HUDEP-2 (cell line): Measurements from ENCODE around the gene SF3A2.

ENCODE experiments used
- DNase-seq, 76 experiments: peaks; one replicate each; lab custom pipeline; 2025; ENCODE audit not compliant: unreplicated experiment in 76 of 76; lab: John Stamatoyannopoulos, UW

Gene SF3A2

GRCh38 chr19:2287585-2288337 lies 51.1 kb downstream of the SF3A2 start:
- DNase-seq: no peak

- no peak for DNase-seq
Observed at GRCh38 chr19:2288338-2288817, 51.8 kb downstream of the SF3A2 start.

- no peak for DNase-seq
Observed at GRCh38 chr19:2288818-2289713, 52.4 kb downstream of the SF3A2 start.

GRCh38 chr19:2289714-2290435 lies 53.3 kb downstream of the SF3A2 start:
- peak in 24 of 76 experiments; percentile 7 to 55 (median 34) for DNase-seq

- no peak for DNase-seq
Observed at GRCh38 chr19:2290441-2291184, 54.0 kb downstream of the SF3A2 start.

GRCh38 chr19:2291185-2291751 lies 54.6 kb downstream of the SF3A2 start:
- DNase-seq: no peak

- no peak for DNase-seq
Observed at GRCh38 chr19:2294687-2295335, 58.2 kb downstream of the SF3A2 start.

- no peak for DNase-seq
Observed at GRCh38 chr19:2296141-2296540, 59.5 kb downstream of the SF3A2 start.
